Gastrocnemius medialis (tissue), 4 donors: Measurements from ENCODE around the gene MOGAT3. TPM values are rescaled to one million over a fixed set of nuclear protein-coding genes. Genes with fewer than 3 reads are reported as not detected.

Experiments used
- ATAC-seq, 2 donors: fragments of 150-250 bp; one replicate each; pipeline ENCODE4 v1.9.1; 2016
- DNase-seq, 2 donors: peaks; one replicate each; pipeline ENCODE4 v3.0.0-alpha.2; 2019
- H3K27ac ChIP-seq, 4 donors: fragments of 200-600 bp; sonication (generic); 1 replicate in 1 of 4; 2 replicates in 3 of 4; pipeline ENCODE4 v1.5.1; 2016 to 2018; ENCODE audit warnings: mild to moderate bottlenecking in 2 of 4, moderate library complexity in 1 of 4
- H3K27me3 ChIP-seq, 3 donors: fragments of 200-600 bp; sonication (generic) in 2 of 3; 1 replicate in 1 of 3; 2 replicates in 2 of 3; pipeline versions ENCODE4 v1.5.1 to v1.6.0; 2016 to 2019; ENCODE audit warnings: mild to moderate bottlenecking in 1 of 3, moderate library complexity in 1 of 3
- H3K36me3 ChIP-seq, 2 donors: fragments of 200-600 bp; sonication (generic) in 1 of 2; one replicate each; pipeline ENCODE4 v1.5.1; 2017 to 2018
- H3K4me1 ChIP-seq, 2 donors: fragments of 200-600 bp; sonication (generic) in 1 of 2; one replicate each; pipeline ENCODE4 v1.5.1; 2016 to 2017; ENCODE audit warnings: mild to moderate bottlenecking in 2 of 2
- H3K4me3 ChIP-seq, 4 donors: fragments of 200-600 bp; sonication (generic) in 3 of 4; 1 replicate in 1 of 4; 2 replicates in 3 of 4; pipeline ENCODE4 v1.5.1; 2016 to 2019; ENCODE audit warnings: mild to moderate bottlenecking in 2 of 4
- H3K9me3 ChIP-seq, 3 donors: fragments of 200-600 bp; sonication (generic) in 2 of 3; 1 replicate in 1 of 3; 2 replicates in 2 of 3; pipeline ENCODE4 v1.5.1; 2016 to 2019
- POLR2A ChIP-seq, 2 donors: fragments of 450-650 bp; IDR thresholded peaks; one replicate each; pipeline ENCODE4 v1.6.1; 2017; ENCODE audit warnings: antibody characterized with exemption in 2 of 2, mild to moderate bottlenecking in 2 of 2, moderate library complexity in 2 of 2
- in situ Hi-C, 4 donors: fragments of 200-750 bp; cut with MboI; loops; one replicate each; pipeline versions ENCODE4 v1.15.0 to v1.8.0; 2017; ENCODE audit warnings: low sequenced_read_pairs in 4 of 4
- intact Hi-C: fragments of 100-400 bp; cut with DNase I; formaldehyde crosslinking; loops from one replicate; pipeline ENCODE4 v1.15.1; 2023; ENCODE audit warnings: low total_unique reads
- total RNA-seq, 4 donors: library from RNA; depleted of rRNA; stranded (reverse); fragments of >200 nt; gene quantifications; one replicate each; pipeline versions ENCODE4 v1.1.0 to v1.2.3, GENCODE V29; 2016
- TF ChIP-seq, protein P1 (sequence below), 5 experiments: fragments of 450-650 bp in 3 of 5; fragments of 200-600 bp in 2 of 5; sonication (generic) in 2 of 5; IDR thresholded peaks in 4 of 5; conservative IDR thresholded peaks in 1 of 5; 1 replicate in 4 of 5; 2 replicates in 1 of 5; pipeline ENCODE4 v1.5.1; 2016 to 2019; ENCODE audit warnings: antibody characterized with exemption in 5 of 5, mild to moderate bottlenecking in 3 of 5, moderate library complexity in 3 of 5

Gene MOGAT3
- total RNA-seq, 4 donors from 2014 or later, result not detected

DNA sequence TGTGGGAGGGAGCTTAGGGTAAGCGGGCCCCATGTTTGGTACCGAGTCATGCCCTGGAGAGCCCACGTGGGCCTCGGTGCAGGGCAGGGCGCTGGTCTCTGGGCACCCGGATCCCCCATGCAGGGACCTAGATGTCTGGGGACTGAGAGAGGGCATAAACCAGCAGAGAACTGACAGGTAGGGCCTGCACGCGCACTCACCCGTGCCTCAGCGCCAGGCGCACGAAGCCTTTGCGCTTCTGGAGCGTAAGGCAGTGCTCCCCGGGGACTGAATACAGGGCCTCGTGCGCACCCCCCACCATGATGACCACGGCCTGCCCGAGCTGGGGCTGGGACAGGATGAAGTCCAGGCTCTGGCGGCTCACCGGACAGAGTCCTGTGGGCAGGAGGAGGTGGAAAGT lies 2.8 kb downstream of the MOGAT3 start:
- in situ Hi-C loops, result loop anchor here in 1 of 4 donors (10.0 kb wide), 1 partner anchor 77 kb away; no protein-coding TSS in a partner anchor
- H3K36me3 ChIP-seq, result no peaks in the 10 kb centered on the region
- no peaks in the 10 kb centered on the region for H3K9me3 ChIP-seq
- no peak for TF ChIP-seq POLR2A (IDR thresholded peaks at IDR 0.05)
- TF ChIP-seq, protein P1, sequence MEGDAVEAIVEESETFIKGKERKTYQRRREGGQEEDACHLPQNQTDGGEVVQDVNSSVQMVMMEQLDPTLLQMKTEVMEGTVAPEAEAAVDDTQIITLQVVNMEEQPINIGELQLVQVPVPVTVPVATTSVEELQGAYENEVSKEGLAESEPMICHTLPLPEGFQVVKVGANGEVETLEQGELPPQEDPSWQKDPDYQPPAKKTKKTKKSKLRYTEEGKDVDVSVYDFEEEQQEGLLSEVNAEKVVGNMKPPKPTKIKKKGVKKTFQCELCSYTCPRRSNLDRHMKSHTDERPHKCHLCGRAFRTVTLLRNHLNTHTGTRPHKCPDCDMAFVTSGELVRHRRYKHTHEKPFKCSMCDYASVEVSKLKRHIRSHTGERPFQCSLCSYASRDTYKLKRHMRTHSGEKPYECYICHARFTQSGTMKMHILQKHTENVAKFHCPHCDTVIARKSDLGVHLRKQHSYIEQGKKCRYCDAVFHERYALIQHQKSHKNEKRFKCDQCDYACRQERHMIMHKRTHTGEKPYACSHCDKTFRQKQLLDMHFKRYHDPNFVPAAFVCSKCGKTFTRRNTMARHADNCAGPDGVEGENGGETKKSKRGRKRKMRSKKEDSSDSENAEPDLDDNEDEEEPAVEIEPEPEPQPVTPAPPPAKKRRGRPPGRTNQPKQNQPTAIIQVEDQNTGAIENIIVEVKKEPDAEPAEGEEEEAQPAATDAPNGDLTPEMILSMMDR (IDR thresholded peaks at IDR 0.05 in 4 of 5, conservative IDR thresholded peaks at IDR 0.05 in 1 of 5), result no peak
- DNase-seq (no peak), ATAC-seq (no peak)
- H3K4me3 ChIP-seq, result no peak overlapping the region
- intact Hi-C loops, result no loop called here
- peaks cover 0 to 7% of the 10 kb centered on the region in 2 donors for H3K4me1 ChIP-seq
- peaks cover 39 to 46% (median 41%) of the 10 kb centered on the region in 3 donors for H3K27me3 ChIP-seq
- H3K27ac ChIP-seq, result no peak overlapping the region

DNA sequence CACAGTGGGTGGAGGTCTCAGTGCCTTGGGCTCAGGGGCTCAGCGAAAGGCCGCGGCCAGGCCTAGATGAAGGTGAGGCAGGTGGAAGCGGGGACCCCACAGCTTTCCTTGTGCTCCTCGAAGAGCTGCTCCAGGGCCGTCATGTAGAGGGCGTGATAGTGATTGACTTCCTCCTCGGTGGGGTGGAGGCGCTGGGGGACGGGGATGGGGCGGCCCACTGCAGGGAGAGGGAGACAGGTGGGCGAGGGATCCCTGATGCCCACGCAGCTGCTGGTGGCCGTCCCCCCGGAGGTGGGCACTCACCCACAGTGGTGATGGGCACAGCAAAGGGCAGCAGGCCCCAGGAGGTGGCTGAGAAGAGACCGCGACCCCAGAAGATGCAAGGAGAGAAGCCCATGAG lies 5.0 kb downstream of the MOGAT3 start:
- no peaks in the 10 kb centered on the region for H3K4me1 ChIP-seq
- in situ Hi-C loops (loop anchor here in 1 of 4 donors (10.0 kb wide), 1 partner anchor 79 kb away; no protein-coding TSS in a partner anchor), intact Hi-C loops (no loop called here)
- peaks cover 18 to 26% (median 21%) of the 10 kb centered on the region in 3 donors for H3K27me3 ChIP-seq
- DNase-seq (no peak), ATAC-seq (no peak)
- no peaks in the 10 kb centered on the region for H3K9me3 ChIP-seq
- TF ChIP-seq, protein P1 (IDR thresholded peaks at IDR 0.05 in 4 of 5, conservative IDR thresholded peaks at IDR 0.05 in 1 of 5), result no peak
- TF ChIP-seq POLR2A (IDR thresholded peaks at IDR 0.05), result no peak
- H3K4me3 ChIP-seq, result no peak overlapping the region
- no peak overlapping the region for H3K27ac ChIP-seq
- no peaks in the 10 kb centered on the region for H3K36me3 ChIP-seq

DNA sequence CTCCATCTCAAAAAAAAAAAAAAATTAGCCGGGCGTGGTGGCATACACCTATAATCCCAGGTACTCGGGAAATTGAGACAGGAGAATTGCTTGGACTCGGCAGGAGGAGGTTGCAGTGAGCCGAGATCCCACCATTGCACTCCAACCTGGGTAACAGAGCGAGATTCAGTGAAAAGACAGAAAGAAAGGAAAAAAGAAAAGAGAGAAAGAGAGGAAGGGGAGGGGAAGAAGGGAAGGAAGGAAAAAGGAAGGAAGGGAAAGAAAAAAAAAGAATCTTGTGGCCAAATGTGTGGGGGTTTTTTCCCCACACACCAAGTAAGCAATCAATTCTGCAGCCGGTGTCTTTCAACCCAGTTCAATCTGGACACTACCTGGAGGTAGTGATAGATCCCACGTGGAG lies 11.7 kb downstream of the MOGAT3 start:
- ATAC-seq (no peak), DNase-seq (no peak)
- TF ChIP-seq POLR2A (IDR thresholded peaks at IDR 0.05), result no peak
- TF ChIP-seq, protein P1 (IDR thresholded peaks at IDR 0.05 in 4 of 5, conservative IDR thresholded peaks at IDR 0.05 in 1 of 5), result no peak
- Histone ChIP-seq H3K4me1 (no peaks in the 10 kb centered on the region), H3K36me3 (no peaks in the 10 kb centered on the region), H3K27me3 (peaks cover 3 to 12% (median 12%) of the 10 kb centered on the region in 3 donors), H3K27ac (no peak overlapping the region), H3K4me3 (no peak overlapping the region), H3K9me3 (no peaks in the 10 kb centered on the region)
- intact Hi-C loops (no loop called here), in situ Hi-C loops (no loop called here)

DNA sequence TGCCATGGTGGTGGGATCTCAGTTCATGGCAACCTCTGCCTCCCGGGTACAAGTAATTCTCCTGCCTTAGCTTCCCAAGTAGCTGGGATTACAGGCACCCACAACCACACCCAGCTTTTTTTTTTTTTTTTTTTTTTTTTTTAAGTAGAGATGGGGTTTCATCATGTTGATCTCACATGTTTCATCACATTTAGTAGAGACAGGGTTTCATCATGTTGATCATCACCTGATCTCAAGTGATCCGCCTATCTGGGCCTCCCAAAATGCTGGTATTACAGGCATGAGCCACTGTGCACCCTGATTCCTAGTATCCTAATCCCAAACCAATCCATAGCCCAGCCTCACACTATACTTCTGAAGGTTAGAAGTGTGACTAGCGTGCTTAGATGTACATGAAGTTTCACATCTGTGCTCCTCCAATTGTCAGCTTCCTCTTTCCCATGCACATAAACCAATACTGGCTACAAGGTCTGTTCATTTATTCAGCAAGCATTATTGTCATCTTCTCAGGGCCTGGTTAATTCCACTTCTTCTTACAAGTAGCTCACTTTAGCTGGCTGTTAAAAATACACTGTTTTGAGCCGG lies 13.9 kb downstream of the MOGAT3 start:
- no peak overlapping the region for H3K4me3 ChIP-seq
- no peaks in the 10 kb centered on the region for H3K9me3 ChIP-seq
- no peaks in the 10 kb centered on the region for H3K4me1 ChIP-seq
- in situ Hi-C loops, result no loop called here
- ATAC-seq (no peak), DNase-seq (no peak)
- H3K36me3 ChIP-seq, result no peaks in the 10 kb centered on the region
- intact Hi-C loops, result no loop called here
- peaks cover 3 to 12% (median 7%) of the 10 kb centered on the region in 3 donors for H3K27me3 ChIP-seq
- TF ChIP-seq POLR2A (IDR thresholded peaks at IDR 0.05), result no peak
- TF ChIP-seq, protein P1 (IDR thresholded peaks at IDR 0.05 in 4 of 5, conservative IDR thresholded peaks at IDR 0.05 in 1 of 5), result no peak
- no peak overlapping the region for H3K27ac ChIP-seq

DNA sequence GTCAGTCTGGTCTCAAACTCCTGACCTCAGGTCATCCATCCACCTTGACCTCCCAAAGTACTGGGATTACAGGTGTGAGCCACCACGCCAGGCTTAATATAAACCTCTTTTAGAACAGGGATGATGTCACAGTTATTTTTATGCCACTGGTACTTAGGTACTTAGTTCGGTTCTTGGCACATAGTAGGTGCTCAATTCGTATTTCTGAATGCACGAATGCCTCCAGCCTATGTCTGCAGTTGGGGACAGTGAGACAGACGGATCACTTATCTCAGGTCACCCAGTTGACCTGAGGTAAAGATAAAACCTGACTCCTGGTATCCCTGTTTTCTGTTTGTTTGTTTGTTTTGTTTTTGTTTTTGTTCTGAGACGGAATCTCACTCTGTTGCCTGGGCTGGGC lies 14.6 kb downstream of the MOGAT3 start:
- H3K36me3 ChIP-seq, result no peaks in the 10 kb centered on the region
- in situ Hi-C loops, result no loop called here
- H3K27ac ChIP-seq, result no peak overlapping the region
- ATAC-seq (no peak), DNase-seq (no peak)
- peaks cover 5 to 19% (median 10%) of the 10 kb centered on the region in 3 donors for H3K27me3 ChIP-seq
- no peaks in the 10 kb centered on the region for H3K4me1 ChIP-seq
- no peaks in the 10 kb centered on the region for H3K9me3 ChIP-seq
- TF ChIP-seq, protein P1 (IDR thresholded peaks at IDR 0.05 in 4 of 5, conservative IDR thresholded peaks at IDR 0.05 in 1 of 5), result no peak
- no peak for TF ChIP-seq POLR2A (IDR thresholded peaks at IDR 0.05)
- intact Hi-C loops, result no loop called here
- no peak overlapping the region for H3K4me3 ChIP-seq
